GM12878 (cell line): ENCODE data around the gene MAST1. TPM values are rescaled to one million over a fixed set of nuclear protein-coding genes. Genes with fewer than 3 reads are reported as not detected.
A peak's percentile ranks its signal among the peaks of the same experiment; 100 is the strongest.

Experiments used
- ATAC-seq: fragments of 200-7000 bp; cut with Tn5 transposase; 3 replicates; pipeline ENCODE4 v1.9.1; 2020; ENCODE audit warnings: mild to moderate bottlenecking, moderate library complexity
- BruUV-seq: library from RNA; stranded (reverse); fragments of 400-500 nt; replicated peaks from 2 replicates; lab custom pipeline; 2021; lab: Mats Ljungman, UMichigan
- CTCF ChIA-PET: fragments of 300-600 bp; sonication (Branson Sonifier 250); formaldehyde crosslinking; extraction: SDS; loops from one replicate; lab custom pipeline; 2021; ENCODE audit warnings: inconsistent platforms; lab: Yijun Ruan, JAX
- POLR2A ChIA-PET: fragments of 350-600 bp; formaldehyde crosslinking; extraction: SDS; loops from one replicate; lab custom pipeline; 2021; ENCODE audit warnings: inconsistent platforms; lab: Charles Lee
- RAD21 ChIA-PET: fragments of 300-600 bp; sonication (Branson Sonifier 250); formaldehyde crosslinking; loops from one replicate; lab custom pipeline; 2023; ENCODE audit warnings: antibody characterized with exemption; ENCODE audit not compliant: unreplicated experiment; lab: Charles Lee
- SMC1A ChIA-PET: fragments of 300-600 bp; sonication (Branson Sonifier 250); formaldehyde crosslinking; loops from one replicate; lab custom pipeline; 2023; ENCODE audit not compliant: unreplicated experiment, uncharacterized antibody; lab: Charles Lee
- DNase-seq: peaks from one replicate; pipeline ENCODE4 v3.0.0-alpha.2; 2011; ENCODE audit warnings: low read depth, low spot score
- FAIRE-seq: peaks from 3 replicates; lab custom pipeline; 2011; peaks lifted over from hg19 to GRCh38; lab: Jason Lieb, UNC
- H2AFZ ChIP-seq: 2 replicates; pipeline ENCODE4 v1.6.0; 2011; ENCODE audit warnings: low read depth, low read length, control low read depth; ENCODE audit not compliant: control insufficient read depth
- H3K27ac ChIP-seq: 2 replicates; pipeline ENCODE4 v1.5.1; 2011; ENCODE audit warnings: control low read depth; ENCODE audit not compliant: control insufficient read depth, insufficient read depth
- H3K27me3 ChIP-seq, 2 experiments: replicated peaks in 1 of 2; 2 replicates each; pipeline versions ENCODE4 v1.6.0 to v1.6.1; 2011; ENCODE audit warnings: low read length in 1 of 2; ENCODE audit not compliant: control insufficient read depth in 2 of 2, insufficient read depth in 2 of 2
- H3K36me3 ChIP-seq, 2 experiments: 2 replicates each; pipeline ENCODE4 v1.5.1; 2011; ENCODE audit warnings: low read length in 1 of 2; ENCODE audit not compliant: control insufficient read depth in 2 of 2, insufficient read depth in 2 of 2
- H3K4me1 ChIP-seq: 2 replicates; pipeline ENCODE4 v1.6.1; 2011; ENCODE audit warnings: mild to moderate bottlenecking, low read length, moderate library complexity, mixed read lengths; ENCODE audit not compliant: control insufficient read depth, insufficient read depth
- H3K4me2 ChIP-seq: 2 replicates; pipeline ENCODE4 v1.6.0; 2011; ENCODE audit warnings: control low read depth; ENCODE audit not compliant: control insufficient read depth, insufficient read depth
- H3K4me3 ChIP-seq: fragments of 200-600 bp; sonication (generic); 2 replicates; pipeline ENCODE4 v1.5.1; 2016
- H3K79me2 ChIP-seq: 2 replicates; pipeline ENCODE4 v1.6.0; 2011; ENCODE audit warnings: low read length; ENCODE audit not compliant: control insufficient read depth, insufficient read depth
- H3K9ac ChIP-seq: 2 replicates; pipeline ENCODE4 v1.8.0; 2011; ENCODE audit warnings: low read length, control low read depth, mixed read lengths; ENCODE audit not compliant: control insufficient read depth, insufficient read depth
- H3K9me3 ChIP-seq: replicated peaks from 3 replicates; pipeline ENCODE4 v1.5.1; 2011; ENCODE audit warnings: mild to moderate bottlenecking, low read length; ENCODE audit not compliant: control insufficient read depth, insufficient read depth
- H4K20me1 ChIP-seq: 2 replicates; pipeline ENCODE4 v1.6.0; 2011; ENCODE audit not compliant: control insufficient read depth, insufficient read depth
- ATF3 ChIP-seq: IDR thresholded peaks from 2 replicates; pipeline ENCODE4 v1.6.1; 2011; ENCODE audit warnings: low read depth, mild to moderate bottlenecking, low read length, moderate library complexity, borderline replicate concordance; ENCODE audit errors: extremely low read depth
- BCL11A ChIP-seq: IDR thresholded peaks from 2 replicates; pipeline ENCODE4 v1.6.1; 2011; ENCODE audit warnings: low read depth, low read length
- CEBPB ChIP-seq, 2 experiments: fragments of 150-350 bp in 1 of 2; IDR thresholded peaks; 2 replicates each; pipeline ENCODE4 v1.6.1; 2012 to 2014; ENCODE audit warnings: low read depth in 2 of 2, low read length in 2 of 2, borderline replicate concordance in 1 of 2, inconsistent platforms in 1 of 2
- CHD2 ChIP-seq: IDR thresholded peaks from 2 replicates; pipeline ENCODE4 v1.6.1; 2011; ENCODE audit warnings: low read depth, low read length, improper control_type of control experiment, borderline replicate concordance
- CREM ChIP-seq: IDR thresholded peaks from 2 replicates; pipeline ENCODE4 v1.6.1; 2014; ENCODE audit warnings: antibody characterized with exemption, low read depth
- ELK1 ChIP-seq: IDR thresholded peaks from 2 replicates; pipeline ENCODE4 v1.6.1; 2012; ENCODE audit warnings: low read depth, low read length, improper control_type of control experiment
- JUNB ChIP-seq: IDR thresholded peaks from 2 replicates; pipeline ENCODE4 v1.6.1; 2016; ENCODE audit warnings: antibody characterized with exemption, mild to moderate bottlenecking
- MAX ChIP-seq: IDR thresholded peaks from 2 replicates; pipeline ENCODE4 v1.6.1; 2012; ENCODE audit warnings: low read depth, low read length, improper control_type of control experiment
- MEF2B ChIP-seq: fragments of 450-650 bp; IDR thresholded peaks from 2 replicates; pipeline ENCODE4 v1.6.1; 2018; ENCODE audit warnings: mild to moderate bottlenecking, moderate library complexity; ENCODE audit not compliant: partially characterized antibody, poor library complexity, severe bottlenecking
- NBN ChIP-seq: fragments of 450-650 bp; IDR thresholded peaks from 2 replicates; pipeline ENCODE4 v1.6.1; 2016
- RAD51 ChIP-seq: fragments of 450-650 bp; IDR thresholded peaks from 2 replicates; pipeline ENCODE4 v1.6.1; 2016; ENCODE audit warnings: moderate library complexity, mild to moderate bottlenecking, inconsistent platforms
- RB1 ChIP-seq: fragments of 450-650 bp; formaldehyde crosslinking; IDR thresholded peaks from 2 replicates; pipeline ENCODE4 v1.6.1; 2017; ENCODE audit warnings: mild to moderate bottlenecking, borderline replicate concordance
- SIN3A ChIP-seq: IDR thresholded peaks from 2 replicates; pipeline ENCODE4 v1.6.1; 2012; ENCODE audit warnings: low read depth, low read length, improper control_type of control experiment
- SRF ChIP-seq, 2 experiments: IDR thresholded peaks; 2 replicates each; pipeline ENCODE4 v1.6.1; 2011; ENCODE audit warnings: low read depth in 2 of 2, low read length in 2 of 2, mild to moderate bottlenecking in 1 of 2, moderate library complexity in 1 of 2
- YBX1 ChIP-seq: fragments of 450-650 bp; IDR thresholded peaks from 2 replicates; pipeline ENCODE4 v1.6.1; 2016; ENCODE audit warnings: antibody characterized with exemption
- ZBTB11 ChIP-seq: fragments of 450-650 bp; formaldehyde crosslinking; IDR thresholded peaks from 2 replicates; pipeline ENCODE4 v1.5.0; 2022; ENCODE audit warnings: mild to moderate bottlenecking, missing genetic modification characterization
- ZNF24 ChIP-seq: fragments of 450-650 bp; IDR thresholded peaks from 2 replicates; pipeline ENCODE4 v1.6.1; 2017; ENCODE audit warnings: antibody characterized with exemption, mild to moderate bottlenecking
- ZNF622 ChIP-seq: fragments of 450-650 bp; IDR thresholded peaks from 2 replicates; pipeline ENCODE4 v1.6.1; 2017; ENCODE audit warnings: mild to moderate bottlenecking, inconsistent platforms
- ZSCAN29 ChIP-seq: fragments of 450-650 bp; IDR thresholded peaks from 2 replicates; pipeline ENCODE4 v1.6.1; 2017; ENCODE audit warnings: mild to moderate bottlenecking, moderate library complexity
- WGBS: methylation state at CpG from one replicate; pipeline ENCODE4 v1.1.6; 2016; ENCODE audit warnings: low lambda C conversion rate; ENCODE audit not compliant: insufficient replicate concordance, insufficient coverage; ENCODE audit errors: missing lambda C conversion rate; 5-methylcytosine and 5-hydroxymethylcytosine counted together
- in situ Hi-C: fragments of 300-500 bp; cut with MboI; formaldehyde crosslinking; loops from 9 replicates; pipeline ENCODE4 v1.14.3; 2018; ENCODE audit warnings: mixed read lengths
- intact Hi-C: fragments of 100-400 bp; cut with micrococcal nuclease; formaldehyde crosslinking; loops from one replicate; pipeline ENCODE4 v1.14.2; 2022; ENCODE audit not compliant: unreplicated experiment
- polyA plus RNA-seq, 11 experiments: library from polyadenylated mRNA; depleted of rRNA in 4 of 11; unstranded in 6 of 11; stranded (reverse) in 5 of 11; fragments of >200 nt; fragmentation: Nextera tagmentation in 4 of 11; fragmentation: Illumina TruSeq in 1 of 11; extraction: Ambion mirVana in 4 of 11; extraction: Trizol in 1 of 11; gene quantifications; 1 replicate in 1 of 11; 2 replicates in 10 of 11; pipeline versions ENCODE4 v1.2.1 to v1.2.3, GENCODE V29; 2011 to 2016; ENCODE audit warnings: inconsistent platforms in 2 of 11, missing spikeins in 2 of 11, low read depth in 1 of 11
- total RNA-seq, 4 experiments: library from RNA; depleted of rRNA in 3 of 4; stranded (reverse); fragments of >200 nt in 3 of 4; fragmentation: Illumina TruSeq in 1 of 4; extraction: Trizol in 1 of 4; gene quantifications; 2 replicates each; pipeline versions ENCODE4 v1.2.1 to v1.2.3, GENCODE V29; 2013 to 2021

Gene MAST1
- total and polyA plus RNA-seq, 10 of the 15 experiments (the other 5 are each of a cell fraction or from before 2014, with no cell fraction given): 0.08 to 0.79 (median 0.44) TPM; not detected in 1

- Histone ChIP-seq H2AFZ (peak within 1 kb of the TSS; percentile 81), H3K27me3 (no peaks in the 10 kb centered on the region), H3K36me3 (peaks cover 0 to 3% of the 10 kb centered on the region in 2 experiments; a peak in 3 of 4 replicates), H3K27ac (peak within 1 kb of the TSS; percentile 52), H3K4me3 (peak within 1 kb of the TSS; percentile 89), H3K9me3 (no peaks in the 10 kb centered on the region), H3K9ac (peak within 1 kb of the TSS; percentile 57), H3K4me1 (peaks cover 7% of the 10 kb centered on the region), H3K4me2 (peak within 1 kb of the TSS; percentile 95), H4K20me1 (no peaks in the 10 kb centered on the region), H3K79me2 (peaks cover 10% of the 10 kb centered on the region)
- in situ Hi-C loops (no loop called here), intact Hi-C loops (no loop called here)
- peak; percentile 100 for FAIRE-seq
- peak; percentile 95 for DNase-seq
- ChIA-PET POLR2A (interaction anchor here (0.5 to 2.6 kb wide), 13 partner anchors 9 to 99 kb away, joined by 3 to 35 read pairs (median 4); partner anchors contain the start of genes DNASE2, FARSA and SYCE2), RAD21 (interaction anchor here (0.7 to 2.8 kb wide), 14 partner anchors 9 to 170 kb away, joined by 3 to 19 read pairs (median 4); partner anchors contain the start of genes CALR and DNASE2), SMC1A (interaction anchor here (0.8 to 1.7 kb wide), 12 partner anchors 9 to 75 kb away, joined by 3 to 19 read pairs (median 4); partner anchors contain the start of genes CALR, FARSA and GADD45GIP1), CTCF (interaction anchor here (0.6 to 13.2 kb wide), 14 partner anchors 10 to 1450 kb away, joined by 3 to 182 read pairs (median 4); partner anchors contain the start of genes DNASE2 and FARSA)
- peak; percentile 97 for ATAC-seq
- WGBS: 1% methylated on average over 49 of the region's 49 CpGs
- BruUV-seq: no TSS peak
- TF ChIP-seq ATF3 (peak; percentile 40; the same call in 1 of the 2 replicates), MAX (no peak; the same call in 1 of the 2 replicates), ZNF24 (no peak), NBN (no peak), ZNF622 (no peak), CREM (peak; percentile 96), RAD51 (no peak), CEBPB (IDR thresholded peaks at IDR 0.05; ENCODE audit: borderline replicate concordance in 1 of 2, low read depth in 2 of 2, low read length in 2 of 2) (no peak), SRF (IDR thresholded peaks at IDR 0.05; ENCODE audit: low read depth in 2 of 2, low read length in 2 of 2) (peak in 1 of 2 experiments; percentile 69; a peak in 1 of 4 replicates), BCL11A (no peak), ELK1 (no peak), CHD2 (peak; percentile 25; the same call in 1 of the 2 replicates), JUNB (no peak), YBX1 (no peak), ZSCAN29 (no peak), ZBTB11 (CRISPR knock-in tag) (no peak), RB1 (0 out of 2 replicates have a peak, but pooled peaks have one; percentile 44), MEF2B (no peak), SIN3A (peak; percentile 69)
Measured at GRCh38 chr19:12890787-12891552, 52.7 kb downstream of the MAST1 start, which contains the start of gene GCDH. Gene GCDH (plus strand): TSS chr19:12891160. CDS start chr19:12891305, 145 bp downstream.
